ENCODE measurements around the gene RGS3.

DNA sequence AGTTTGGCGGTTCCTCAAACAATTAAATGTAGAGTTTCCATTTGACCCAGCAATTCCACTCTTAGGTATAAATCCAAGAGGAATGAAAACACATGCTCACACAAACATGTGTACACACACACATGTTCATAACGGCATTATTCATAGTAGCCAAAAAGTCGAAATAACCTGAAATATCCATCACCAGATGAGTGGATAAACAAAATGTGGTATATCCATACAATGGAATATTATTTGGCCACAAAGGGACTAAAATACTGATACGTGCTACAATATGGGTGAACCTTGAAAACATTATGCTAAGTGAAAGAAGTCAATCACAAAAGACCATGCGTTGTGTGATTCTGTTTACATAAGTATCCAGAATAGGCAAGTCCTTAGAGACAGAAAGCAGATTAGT lies 8.7 kb downstream of the RGS3 start:
- no peak for TF ChIP-seq TAF1 (IDR thresholded peaks at IDR 0.05; ENCODE audit: low read depth)
- no peak for TF ChIP-seq RAD21 (IDR thresholded peaks at IDR 0.05; ENCODE audit: low read depth)
- TF ChIP-seq CREB1 (IDR thresholded peaks at IDR 0.05; ENCODE audit: low read depth) = no peak
- TF ChIP-seq EP300 (IDR thresholded peaks at IDR 0.05; ENCODE audit: borderline replicate concordance) = no peak
- TF ChIP-seq TCF12 (IDR thresholded peaks at IDR 0.05; ENCODE audit: low read depth) = no peak
- TF ChIP-seq, protein P1, sequence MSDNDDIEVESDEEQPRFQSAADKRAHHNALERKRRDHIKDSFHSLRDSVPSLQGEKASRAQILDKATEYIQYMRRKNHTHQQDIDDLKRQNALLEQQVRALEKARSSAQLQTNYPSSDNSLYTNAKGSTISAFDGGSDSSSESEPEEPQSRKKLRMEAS (IDR thresholded peaks at IDR 0.05) = no peak
- no peak for TF ChIP-seq YY1 (IDR thresholded peaks at IDR 0.05; ENCODE audit: low read depth)
- no peak for TF ChIP-seq CEBPB (IDR thresholded peaks at IDR 0.05)
- TF ChIP-seq REST (IDR thresholded peaks at IDR 0.05; ENCODE audit: low read depth) = no peak

Data from Ishikawa (cell line).